Coronary artery (tissue), 2 donors: ENCODE results near the gene ACO2.
"Not testable (repeated sequence)": the region's sequence is repeated elsewhere in the genome, so short reads cannot be mapped to it uniquely, and the experiment has no call there.

ENCODE experiments used
- DNase-seq: peaks from one replicate; pipeline ENCODE4 v3.0.0-alpha.2; 2017; ENCODE audit warnings: low spot score
- H3K27ac ChIP-seq, 2 donors: fragments of 200-600 bp; sonication (generic); one replicate each; pipeline ENCODE4 v1.5.1; 2016 to 2019
- H3K4me3 ChIP-seq: fragments of 200-600 bp; sonication (generic); 2 replicates; pipeline ENCODE4 v1.5.1; 2016; ENCODE audit warnings: mild to moderate bottlenecking, moderate library complexity
- CTCF ChIP-seq: fragments of 200-600 bp; sonication (generic); IDR thresholded peaks from one replicate; pipeline ENCODE4 v1.5.1; 2019; ENCODE audit warnings: antibody characterized with exemption

Gene ACO2

DNA sequence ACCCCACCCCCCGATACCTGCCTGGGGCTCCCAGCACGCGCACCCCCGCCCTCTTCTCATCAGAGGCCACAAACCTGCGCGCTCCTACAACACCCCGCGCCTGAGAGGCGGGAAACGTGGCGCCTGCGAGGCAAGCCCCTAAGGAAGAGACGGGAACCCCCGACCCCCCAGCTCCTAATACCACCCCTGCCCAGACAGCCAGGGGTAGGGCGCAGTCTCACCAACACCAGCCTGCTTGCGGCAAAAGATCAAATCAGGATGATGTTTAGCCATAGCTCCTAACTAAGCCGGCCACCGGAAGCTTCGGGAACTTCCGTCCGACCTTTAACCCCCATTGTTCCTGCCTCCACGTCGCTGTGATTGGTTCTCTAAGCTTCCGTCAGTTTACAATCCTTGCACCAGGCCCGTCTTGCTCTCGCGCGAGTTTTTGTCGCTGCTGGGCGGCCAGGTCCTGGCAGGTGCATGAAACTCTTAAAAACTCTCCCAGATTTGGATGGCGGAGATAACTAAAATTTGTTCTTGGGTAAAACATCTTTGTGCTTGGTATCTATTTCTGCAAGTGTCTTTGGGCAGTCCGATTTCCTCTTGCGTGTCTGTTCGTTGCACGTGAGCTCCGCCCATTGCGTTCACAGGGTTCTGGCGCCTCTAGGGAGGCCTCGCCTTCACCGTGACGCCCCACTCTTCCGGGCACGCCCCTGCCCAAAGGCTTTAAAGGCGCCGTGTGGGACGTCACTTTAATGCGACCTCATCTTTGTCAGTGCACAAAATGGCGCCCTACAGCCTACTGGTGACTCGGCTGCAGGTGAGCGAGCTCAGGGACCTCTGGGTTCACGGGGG is at the start of gene ACO2, which contains the start of gene PHF5A:
TSS of gene ACO2 (plus strand) at position 737 of the 837 bp plus-strand sequence. CDS start at position 767, 30 bp downstream.
TSS of gene PHF5A (minus strand) at position 312 of the 837 bp plus-strand sequence. CDS start at position 273, 39 bp downstream.
- H3K27ac ChIP-seq = peak within 1 kb of the TSS; percentile 92 to 93
- DNase-seq = peak; percentile 97
- peak within 1 kb of the TSS; percentile 85 for H3K4me3 ChIP-seq
- no peak for TF ChIP-seq CTCF

GRCh38 chr22:41425660-41426365 is 43.1 kb upstream of the ACO2 start:
- no peak overlapping the region for H3K4me3 ChIP-seq
- TF ChIP-seq CTCF = no peak
- no peak overlapping the region for H3K27ac ChIP-seq
- no peak for DNase-seq

DNA sequence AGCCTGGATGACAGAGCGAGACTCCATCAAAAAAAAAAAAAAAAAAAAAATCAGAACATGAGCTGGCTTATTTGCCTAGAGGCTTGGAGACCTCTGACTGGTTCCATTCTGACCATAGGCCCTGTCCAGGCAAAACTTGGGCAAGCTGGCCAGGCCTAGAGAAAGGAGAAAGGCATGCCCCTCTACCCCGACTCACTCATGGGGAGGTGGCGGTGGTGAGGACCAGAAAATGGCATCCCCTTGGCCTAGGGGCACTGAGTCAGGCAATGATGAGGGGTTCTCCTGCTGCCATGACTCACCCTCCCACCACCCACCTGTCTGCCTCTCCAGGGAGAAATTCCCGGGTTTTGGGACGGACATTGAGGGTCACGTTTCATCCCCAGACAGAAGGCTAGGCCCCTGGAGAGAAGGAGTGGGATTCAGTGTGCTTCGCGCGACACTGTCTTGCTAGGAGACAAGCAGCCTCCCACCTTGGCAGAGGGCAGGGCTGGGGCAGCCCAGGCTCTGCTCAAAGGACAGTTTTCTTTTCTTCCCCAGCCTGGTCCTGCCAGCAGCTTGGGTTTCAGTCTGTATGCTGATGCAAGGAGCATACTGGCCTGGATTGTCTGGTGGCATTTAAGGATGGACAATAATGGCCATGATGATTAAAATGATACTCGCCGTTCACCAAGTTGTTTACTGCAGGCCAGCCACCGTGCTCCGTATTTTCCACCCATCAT is 39.5 kb upstream of the ACO2 start:
- no peak for DNase-seq
- Histone ChIP-seq H3K27ac (peak overlapping the region in 1 of 2 donors; percentile 29), H3K4me3 (no peak overlapping the region)
- TF ChIP-seq CTCF = no peak

GRCh38 chr22:41429951-41430332 is 39.0 kb upstream of the ACO2 start:
- H3K4me3 ChIP-seq = no peak overlapping the region
- TF ChIP-seq CTCF = no peak
- no peak for DNase-seq
- no peak overlapping the region for H3K27ac ChIP-seq

DNA sequence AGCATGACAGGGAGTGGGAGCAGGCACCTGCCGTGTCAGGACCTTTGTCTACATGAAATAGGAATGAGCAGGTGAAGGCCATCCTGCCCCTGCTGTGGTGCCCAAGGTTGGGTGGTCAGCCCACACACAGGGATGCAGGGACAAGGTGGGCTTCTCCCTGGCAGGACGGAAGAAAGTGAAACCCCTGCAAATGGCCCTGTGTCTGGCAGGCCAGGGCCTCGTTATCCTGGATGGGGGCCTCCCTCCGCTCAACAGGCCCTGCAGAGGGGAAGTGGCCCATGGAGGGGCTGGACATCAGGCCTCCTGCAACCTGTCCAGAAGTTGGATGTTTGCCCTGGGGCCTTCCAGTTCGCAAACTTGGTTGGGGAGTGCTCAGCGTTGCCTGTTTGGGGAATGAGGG is 37.3 kb upstream of the ACO2 start:
- no peak for DNase-seq
- Histone ChIP-seq H3K4me3 (no peak overlapping the region), H3K27ac (peak overlapping the region in 1 of 2 donors; percentile 37)
- TF ChIP-seq CTCF = no peak

DNA sequence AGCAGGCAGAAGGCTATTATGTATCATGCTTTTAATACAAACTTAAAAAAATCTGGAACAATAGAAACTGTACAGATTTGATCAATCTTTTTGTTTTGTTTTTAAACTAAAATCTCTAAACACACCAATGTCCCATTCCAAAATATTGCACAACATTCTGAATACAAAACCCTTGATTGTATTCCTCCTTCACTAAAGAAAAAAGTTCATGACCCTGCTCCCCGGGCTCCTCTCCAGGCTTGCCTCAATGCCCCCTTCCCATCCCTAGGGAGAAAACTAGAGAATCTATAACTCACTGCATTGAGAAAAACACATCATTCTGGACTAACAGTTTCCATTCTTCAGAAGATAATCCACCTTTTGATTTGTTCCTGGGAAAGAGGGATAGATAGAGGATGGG is 35.4 kb upstream of the ACO2 start:
- H3K4me3 ChIP-seq, DNase-seq: not testable (repeated sequence)
- H3K27ac ChIP-seq = peak overlapping the region; percentile 22 to 35

DNA sequence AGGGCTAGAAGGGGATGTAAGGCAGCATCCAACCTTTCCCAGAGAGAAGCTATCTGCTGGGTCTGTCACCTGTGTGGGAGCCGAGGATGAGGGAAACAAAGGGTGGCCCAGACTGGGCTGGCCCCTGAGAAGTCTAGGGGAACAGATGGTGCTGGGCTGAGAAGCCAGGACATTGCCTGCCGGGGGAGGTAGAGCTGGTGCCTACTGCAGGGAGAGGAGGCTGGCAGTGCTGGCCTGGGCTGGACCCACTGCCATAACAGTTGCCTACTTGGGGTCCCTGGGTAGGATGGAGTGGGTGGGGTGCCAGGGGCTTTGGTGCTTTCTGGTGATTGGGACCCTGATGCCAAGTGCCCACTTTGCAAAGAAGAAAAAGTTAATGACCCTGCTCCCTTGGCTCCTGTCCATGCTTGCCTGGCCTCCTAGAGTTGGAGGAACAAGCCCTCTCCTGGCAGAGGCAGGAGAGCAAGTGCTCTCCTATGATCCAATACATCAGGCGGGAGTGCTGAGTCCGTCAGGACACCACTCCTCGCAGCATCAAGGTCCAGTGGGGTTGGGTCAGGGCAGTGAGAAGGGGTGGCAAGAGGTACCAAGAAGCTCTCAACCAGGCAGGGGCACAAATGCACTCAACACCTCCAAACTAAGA is 34.4 kb upstream of the ACO2 start:
- peak overlapping the region; percentile 8 to 63 for H3K27ac ChIP-seq
- not testable (repeated sequence) for DNase-seq
- H3K4me3 ChIP-seq = peak overlapping the region; percentile 30
